Osteoblast (primary cell): ENCODE measurements around the gene SYNE1. TPM values are rescaled to one million over a fixed set of nuclear protein-coding genes. Genes with fewer than 3 reads are reported as not detected.
"Not testable (repeated sequence)": the region's sequence is repeated elsewhere in the genome, so short reads cannot be mapped to it uniquely, and the experiment has no call there.

Experiments used
- DNase-seq: peaks from one replicate; pipeline ENCODE4 v3.0.0; 2011; ENCODE audit warnings: low spot score, mixed read lengths; ENCODE audit not compliant: insufficient read length; ENCODE audit errors: missing footprints
- H2AFZ ChIP-seq: 2 replicates; pipeline ENCODE4 v1.6.0; 2011; ENCODE audit warnings: mild to moderate bottlenecking, low read length
- H3K27ac ChIP-seq: 2 replicates; pipeline ENCODE4 v1.5.1; 2011; ENCODE audit warnings: mild to moderate bottlenecking, low read depth, low read length, moderate library complexity
- H3K27me3 ChIP-seq: 2 replicates; pipeline ENCODE4 v1.6.0; 2012; ENCODE audit warnings: mild to moderate bottlenecking, control low read depth, inconsistent platforms, low read length, moderate library complexity; ENCODE audit not compliant: insufficient read depth
- H3K36me3 ChIP-seq: 2 replicates; pipeline ENCODE4 v1.5.1; 2011; ENCODE audit warnings: mild to moderate bottlenecking, low read length, control low read depth, moderate library complexity; ENCODE audit not compliant: insufficient read depth
- H3K4me1 ChIP-seq: 2 replicates; pipeline ENCODE4 v1.5.1; 2011; ENCODE audit warnings: mild to moderate bottlenecking, low read length, control low read depth, moderate library complexity; ENCODE audit not compliant: insufficient read depth
- H3K4me2 ChIP-seq: 2 replicates; pipeline ENCODE4 v1.6.0; 2011; ENCODE audit warnings: mild to moderate bottlenecking, low read length; ENCODE audit not compliant: insufficient read depth
- H3K4me3 ChIP-seq: fragments of 200-600 bp; sonication (generic); 3 replicates; pipeline ENCODE4 v1.5.1; 2012; ENCODE audit warnings: mild to moderate bottlenecking, low read length, inconsistent platforms; ENCODE audit not compliant: insufficient read depth
- H3K79me2 ChIP-seq: 2 replicates; pipeline ENCODE4 v1.6.0; 2012; ENCODE audit warnings: mild to moderate bottlenecking, low read length, control low read depth, inconsistent platforms; ENCODE audit not compliant: insufficient read depth
- H3K9me3 ChIP-seq: 2 replicates; pipeline ENCODE4 v1.5.1; 2011; ENCODE audit warnings: low read depth, low read length, control low read depth
- H4K20me1 ChIP-seq: 2 replicates; pipeline ENCODE4 v1.6.0; 2012; ENCODE audit warnings: mild to moderate bottlenecking, low read length, control low read depth; ENCODE audit not compliant: insufficient read depth
- total RNA-seq: library from RNA; depleted of rRNA; stranded (reverse); fragments of >200 nt; gene quantifications from 2 replicates; pipeline ENCODE4 v1.2.3, GENCODE V29; 2012
- TF ChIP-seq, protein P1 (sequence below): IDR thresholded peaks from 2 replicates; pipeline ENCODE4 v1.5.1; 2011; ENCODE audit warnings: mild to moderate bottlenecking, low read depth, low read length, moderate library complexity; ENCODE audit errors: extremely low read depth

Gene SYNE1
- total RNA-seq, 1 donor, result 240 TPM

DNA sequence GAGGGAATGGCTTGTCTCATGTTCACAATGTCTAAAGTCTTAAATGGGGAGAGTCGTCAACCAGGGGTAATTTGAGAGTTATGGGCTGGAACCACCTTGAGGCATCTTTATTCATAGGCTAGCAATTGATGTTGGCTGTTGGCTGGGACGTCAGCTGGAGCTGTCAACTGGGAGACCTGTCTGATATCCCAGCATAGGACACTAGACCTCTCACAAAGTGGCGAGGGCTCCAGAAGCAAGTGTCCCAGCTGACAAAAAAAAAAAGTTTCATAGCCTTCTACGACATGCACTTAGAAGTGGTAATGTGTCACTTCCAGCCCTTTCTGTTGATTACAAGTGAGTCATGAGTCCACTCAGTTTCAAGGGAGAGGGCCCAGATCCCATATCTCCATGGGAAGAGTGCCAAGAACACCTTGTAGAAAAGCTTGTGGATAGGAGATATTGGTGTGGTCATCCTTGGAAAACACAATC is 551.7 kb downstream of the SYNE1 start:
- H3K27me3 ChIP-seq, result no peaks in the 10 kb centered on the region
- TF ChIP-seq, protein P1, sequence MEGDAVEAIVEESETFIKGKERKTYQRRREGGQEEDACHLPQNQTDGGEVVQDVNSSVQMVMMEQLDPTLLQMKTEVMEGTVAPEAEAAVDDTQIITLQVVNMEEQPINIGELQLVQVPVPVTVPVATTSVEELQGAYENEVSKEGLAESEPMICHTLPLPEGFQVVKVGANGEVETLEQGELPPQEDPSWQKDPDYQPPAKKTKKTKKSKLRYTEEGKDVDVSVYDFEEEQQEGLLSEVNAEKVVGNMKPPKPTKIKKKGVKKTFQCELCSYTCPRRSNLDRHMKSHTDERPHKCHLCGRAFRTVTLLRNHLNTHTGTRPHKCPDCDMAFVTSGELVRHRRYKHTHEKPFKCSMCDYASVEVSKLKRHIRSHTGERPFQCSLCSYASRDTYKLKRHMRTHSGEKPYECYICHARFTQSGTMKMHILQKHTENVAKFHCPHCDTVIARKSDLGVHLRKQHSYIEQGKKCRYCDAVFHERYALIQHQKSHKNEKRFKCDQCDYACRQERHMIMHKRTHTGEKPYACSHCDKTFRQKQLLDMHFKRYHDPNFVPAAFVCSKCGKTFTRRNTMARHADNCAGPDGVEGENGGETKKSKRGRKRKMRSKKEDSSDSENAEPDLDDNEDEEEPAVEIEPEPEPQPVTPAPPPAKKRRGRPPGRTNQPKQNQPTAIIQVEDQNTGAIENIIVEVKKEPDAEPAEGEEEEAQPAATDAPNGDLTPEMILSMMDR, result no peak
- H4K20me1 ChIP-seq, result no peaks in the 10 kb centered on the region
- no peaks in the 10 kb centered on the region for H3K36me3 ChIP-seq
- no peak overlapping the region for H2AFZ ChIP-seq
- no peaks in the 10 kb centered on the region for H3K9me3 ChIP-seq
- H3K4me2 ChIP-seq, result no peak overlapping the region
- H3K4me3 ChIP-seq, result no peak overlapping the region
- H3K79me2 ChIP-seq, result no peaks in the 10 kb centered on the region
- no peak for DNase-seq
- no peak overlapping the region for H3K27ac ChIP-seq
- peaks cover 12% of the 10 kb centered on the region for H3K4me1 ChIP-seq

DNA sequence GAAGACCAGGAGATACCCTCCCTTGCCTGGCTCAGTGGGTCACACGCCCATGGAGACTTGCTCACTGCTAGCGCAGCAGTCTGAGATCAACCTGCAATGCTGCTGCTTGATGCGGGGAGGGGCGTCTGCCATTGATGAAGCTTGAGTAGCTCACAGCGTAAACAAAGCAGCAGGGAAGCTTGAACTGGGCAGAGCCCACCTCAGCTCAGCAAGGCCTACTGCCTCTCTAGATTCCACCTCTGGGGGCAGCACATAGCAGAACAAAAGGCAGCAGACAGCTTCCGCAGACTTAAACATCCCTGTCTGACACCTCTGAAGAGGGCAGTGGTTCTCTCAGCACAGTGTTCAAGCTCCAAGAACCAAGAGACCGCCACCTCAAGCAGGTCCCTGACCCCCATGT is 558.4 kb downstream of the SYNE1 start:
- H3K79me2 ChIP-seq, result no peaks in the 10 kb centered on the region
- no peaks in the 10 kb centered on the region for H4K20me1 ChIP-seq
- no peak overlapping the region for H3K4me3 ChIP-seq
- TF ChIP-seq, protein P1, result no peak
- no peaks in the 10 kb centered on the region for H3K27me3 ChIP-seq
- H3K4me2 ChIP-seq, result no peak overlapping the region
- no peaks in the 10 kb centered on the region for H3K4me1 ChIP-seq
- no peak overlapping the region for H3K27ac ChIP-seq
- DNase-seq, result no peak
- no peaks in the 10 kb centered on the region for H3K9me3 ChIP-seq
- H3K36me3 ChIP-seq, result no peaks in the 10 kb centered on the region
- no peak overlapping the region for H2AFZ ChIP-seq

DNA sequence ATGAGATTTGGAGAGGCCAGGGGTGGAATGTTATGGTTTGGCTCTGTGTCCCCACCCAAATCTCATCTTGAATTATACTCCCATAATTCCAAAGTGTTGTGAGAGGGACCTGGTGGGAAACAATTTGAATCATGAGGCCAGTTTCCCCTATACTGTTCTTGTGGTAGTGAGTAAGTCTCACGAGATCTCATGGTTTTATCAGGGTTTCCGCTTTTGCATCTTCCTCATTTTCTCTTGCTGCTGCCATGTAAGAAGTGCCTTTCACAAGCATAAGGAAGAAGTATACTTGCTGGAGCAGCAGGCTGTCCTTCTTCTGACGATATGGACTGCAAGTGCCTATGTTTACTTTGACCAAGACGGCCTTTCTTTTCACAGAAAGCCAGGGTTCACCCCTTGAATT is 559.2 kb downstream of the SYNE1 start:
- Histone ChIP-seq H3K9me3 (no peaks in the 10 kb centered on the region), H3K4me3 (no peak overlapping the region), H3K36me3 (no peaks in the 10 kb centered on the region), H2AFZ (no peak overlapping the region), H3K79me2 (no peaks in the 10 kb centered on the region), H3K4me2 (no peak overlapping the region), H3K4me1 (no peaks in the 10 kb centered on the region), H3K27me3 (no peaks in the 10 kb centered on the region), H4K20me1 (no peaks in the 10 kb centered on the region), H3K27ac (no peak overlapping the region)
- TF ChIP-seq, protein P1, result no peak
- DNase-seq, result no peak

DNA sequence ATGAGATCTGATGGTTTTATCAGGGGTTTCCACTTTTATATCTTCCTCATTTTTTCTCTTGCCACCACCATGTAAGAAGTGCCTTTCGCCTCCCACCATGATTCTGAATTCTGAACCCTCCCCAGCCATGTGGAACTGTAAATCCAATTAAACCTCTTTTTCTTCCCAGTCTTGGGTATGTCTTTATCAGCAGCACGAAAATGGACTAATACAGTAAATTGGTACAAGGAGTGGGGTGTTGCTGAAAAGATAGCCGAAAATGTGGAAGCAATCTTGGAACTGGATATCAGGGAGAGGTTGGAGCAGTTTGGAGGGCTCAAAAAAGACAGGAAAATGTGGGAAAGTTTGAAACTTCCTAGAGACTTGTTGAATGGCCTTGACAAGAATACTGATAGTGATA is 560.9 kb downstream of the SYNE1 start:
- not testable (repeated sequence) for H3K4me1 ChIP-seq, H3K79me2 ChIP-seq, DNase-seq, H3K4me3 ChIP-seq, H4K20me1 ChIP-seq, H3K4me2 ChIP-seq, H2AFZ ChIP-seq, H3K9me3 ChIP-seq, H3K27me3 ChIP-seq, H3K27ac ChIP-seq, H3K36me3 ChIP-seq

DNA sequence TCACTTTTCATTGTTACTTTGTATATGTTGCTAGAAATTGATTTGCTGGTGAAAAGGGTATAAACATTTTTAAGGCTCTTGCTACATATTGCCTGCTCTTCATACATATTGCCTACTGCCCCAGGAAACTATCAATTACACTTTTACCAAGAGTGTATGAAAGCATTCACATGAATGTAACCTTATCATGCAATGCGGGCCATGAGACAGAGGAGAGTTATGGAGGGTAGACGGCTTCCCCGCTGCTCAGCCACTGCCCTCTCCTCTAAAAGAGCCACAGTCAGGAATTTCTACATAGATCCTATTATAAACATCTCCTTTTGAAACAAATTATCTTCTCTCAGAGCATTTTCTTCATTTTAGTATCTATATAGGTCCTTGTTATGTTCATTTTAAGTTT is 565.3 kb downstream of the SYNE1 start:
- Histone ChIP-seq H3K4me2 (no peak overlapping the region), H3K27ac (no peak overlapping the region), H3K27me3 (no peaks in the 10 kb centered on the region), H3K36me3 (no peaks in the 10 kb centered on the region), H4K20me1 (no peaks in the 10 kb centered on the region), H3K9me3 (no peaks in the 10 kb centered on the region), H3K4me3 (no peak overlapping the region), H3K4me1 (no peaks in the 10 kb centered on the region), H2AFZ (no peak overlapping the region), H3K79me2 (no peaks in the 10 kb centered on the region)
- TF ChIP-seq, protein P1, result no peak
- no peak for DNase-seq
